ENCODE measurements around the gene ARHGAP19.

ARHGAP19 gene

DNA sequence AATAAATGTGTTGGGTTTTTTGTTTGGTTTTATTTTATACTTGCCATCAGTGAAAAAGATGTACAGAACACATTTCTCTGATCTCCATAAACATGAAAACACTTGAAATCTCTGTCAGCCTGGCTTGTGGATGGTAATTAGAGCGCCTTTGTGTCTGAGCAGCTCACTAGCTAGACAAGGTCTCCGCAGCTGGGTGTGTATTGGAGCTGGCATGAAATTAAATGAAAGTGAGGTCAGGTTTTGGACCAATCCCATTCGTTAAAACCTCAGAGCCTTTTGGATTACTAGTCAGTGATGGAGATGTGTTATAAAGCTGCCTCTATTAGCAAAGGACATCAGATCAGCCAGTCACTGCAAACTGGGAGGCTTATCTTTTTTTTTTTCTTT lies 29.4 kb upstream of the ARHGAP19 start:
- Histone ChIP-seq H3K4me3 (ENCODE audit: insufficient read depth, low read depth, low read length) (no peak overlapping the region), H3K27ac (ENCODE audit: insufficient read depth, low read depth, low read length, poor library complexity, severe bottlenecking) (no peak overlapping the region), H3K4me1 (ENCODE audit: control insufficient read depth, insufficient read depth, low read length) (peaks cover 12% of the 10 kb centered on the region), H3K9me3 (ENCODE audit: control insufficient read depth, low read length) (no peaks in the 10 kb centered on the region), H3K27me3 (ENCODE audit: control insufficient read depth, insufficient read depth, low read length, poor library complexity, severe bottlenecking) (peaks cover 44% of the 10 kb centered on the region), H3K36me3 (ENCODE audit: control insufficient read depth, insufficient read depth, low read length) (no peaks in the 10 kb centered on the region)
- WGBS, 2 experiments, result 71 to 78% methylated on average over 3 of the region's 3 CpGs

DNA sequence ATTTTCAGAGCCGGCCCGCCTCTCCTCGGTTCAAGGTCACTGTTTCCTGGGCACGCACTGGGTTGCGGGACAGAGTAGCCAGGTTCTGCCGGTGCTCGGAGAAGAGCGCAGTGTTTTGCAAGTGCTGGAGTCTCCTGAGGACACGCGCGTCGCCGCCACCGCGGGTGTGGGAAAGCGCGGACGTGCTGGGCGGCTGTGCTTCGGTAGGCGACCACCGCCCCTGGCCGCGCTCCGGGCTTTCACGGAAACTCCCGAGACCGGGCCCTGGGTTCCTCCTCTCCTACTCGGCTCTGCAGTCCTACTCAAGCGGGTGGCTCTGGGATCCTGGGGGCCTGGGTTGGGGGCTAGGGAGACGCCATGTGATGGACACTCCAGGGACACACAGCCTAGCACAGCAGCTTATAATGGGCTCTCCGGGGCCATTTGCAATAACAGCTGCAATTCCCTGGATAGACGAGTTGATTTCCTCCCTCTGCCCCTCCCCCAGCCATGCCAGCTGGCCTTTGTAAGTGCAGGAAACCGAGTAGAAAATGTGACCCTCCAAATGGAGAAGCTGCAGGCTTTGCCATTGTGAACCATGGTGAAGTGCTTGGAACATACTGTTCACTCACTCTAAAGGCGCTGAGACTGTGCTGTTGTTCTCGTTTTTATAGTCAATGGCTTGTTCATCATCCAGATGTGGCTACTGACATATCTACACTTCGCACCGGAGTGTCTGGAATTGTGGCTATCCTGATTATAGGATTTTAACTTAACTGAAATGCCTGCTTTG lies 28.8 kb upstream of the ARHGAP19 start:
- H3K27ac ChIP-seq (ENCODE audit: insufficient read depth, low read depth, low read length, poor library complexity, severe bottlenecking), result no peak overlapping the region
- no peaks in the 10 kb centered on the region for H3K36me3 ChIP-seq (ENCODE audit: control insufficient read depth, insufficient read depth, low read length)
- WGBS, 2 experiments, result 52 to 54% methylated on average over 38 of the region's 38 CpGs
- peaks cover 44% of the 10 kb centered on the region for H3K27me3 ChIP-seq (ENCODE audit: control insufficient read depth, insufficient read depth, low read length, poor library complexity, severe bottlenecking)
- H3K4me3 ChIP-seq (ENCODE audit: insufficient read depth, low read depth, low read length), result peak overlapping the region; percentile 75
- peaks cover 12% of the 10 kb centered on the region for H3K4me1 ChIP-seq (ENCODE audit: control insufficient read depth, insufficient read depth, low read length)
- no peaks in the 10 kb centered on the region for H3K9me3 ChIP-seq (ENCODE audit: control insufficient read depth, low read length)

DNA sequence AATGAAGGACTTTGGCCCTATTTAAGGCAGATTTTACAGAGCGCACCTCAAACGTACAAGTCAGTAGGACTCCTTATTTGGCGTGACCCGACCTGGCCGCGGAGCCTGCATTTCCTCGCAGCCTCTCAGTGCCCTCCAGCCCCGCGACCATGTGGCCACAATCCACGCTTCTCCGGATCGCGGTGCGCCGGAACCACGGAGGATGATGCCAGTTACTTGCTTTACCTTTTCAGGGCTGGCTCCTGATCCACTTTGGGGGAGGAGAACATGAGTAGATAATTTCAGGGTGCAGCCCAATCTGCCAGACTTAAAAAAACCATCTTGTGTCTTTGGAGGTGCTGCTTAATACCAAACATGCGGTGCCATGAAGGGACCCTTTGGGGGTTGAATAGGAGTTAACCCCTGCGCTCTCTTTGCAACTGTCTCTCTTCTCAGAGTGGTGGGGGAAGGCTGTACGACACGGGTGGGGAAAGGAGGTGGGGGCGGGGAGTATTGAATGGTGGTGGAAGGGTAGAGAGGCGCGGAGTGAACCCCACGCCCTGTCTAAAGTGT lies 28.1 kb upstream of the ARHGAP19 start:
- H3K36me3 ChIP-seq (ENCODE audit: control insufficient read depth, insufficient read depth, low read length), result no peaks in the 10 kb centered on the region
- H3K4me3 ChIP-seq (ENCODE audit: insufficient read depth, low read depth, low read length), result peak overlapping the region; percentile 75
- peaks cover 44% of the 10 kb centered on the region for H3K27me3 ChIP-seq (ENCODE audit: control insufficient read depth, insufficient read depth, low read length, poor library complexity, severe bottlenecking)
- H3K4me1 ChIP-seq (ENCODE audit: control insufficient read depth, insufficient read depth, low read length), result peaks cover 12% of the 10 kb centered on the region
- no peaks in the 10 kb centered on the region for H3K9me3 ChIP-seq (ENCODE audit: control insufficient read depth, low read length)
- 33 to 34% methylated on average over 24 of the region's 24 CpGs for WGBS, 2 experiments
- no peak overlapping the region for H3K27ac ChIP-seq (ENCODE audit: insufficient read depth, low read depth, low read length, poor library complexity, severe bottlenecking)

DNA sequence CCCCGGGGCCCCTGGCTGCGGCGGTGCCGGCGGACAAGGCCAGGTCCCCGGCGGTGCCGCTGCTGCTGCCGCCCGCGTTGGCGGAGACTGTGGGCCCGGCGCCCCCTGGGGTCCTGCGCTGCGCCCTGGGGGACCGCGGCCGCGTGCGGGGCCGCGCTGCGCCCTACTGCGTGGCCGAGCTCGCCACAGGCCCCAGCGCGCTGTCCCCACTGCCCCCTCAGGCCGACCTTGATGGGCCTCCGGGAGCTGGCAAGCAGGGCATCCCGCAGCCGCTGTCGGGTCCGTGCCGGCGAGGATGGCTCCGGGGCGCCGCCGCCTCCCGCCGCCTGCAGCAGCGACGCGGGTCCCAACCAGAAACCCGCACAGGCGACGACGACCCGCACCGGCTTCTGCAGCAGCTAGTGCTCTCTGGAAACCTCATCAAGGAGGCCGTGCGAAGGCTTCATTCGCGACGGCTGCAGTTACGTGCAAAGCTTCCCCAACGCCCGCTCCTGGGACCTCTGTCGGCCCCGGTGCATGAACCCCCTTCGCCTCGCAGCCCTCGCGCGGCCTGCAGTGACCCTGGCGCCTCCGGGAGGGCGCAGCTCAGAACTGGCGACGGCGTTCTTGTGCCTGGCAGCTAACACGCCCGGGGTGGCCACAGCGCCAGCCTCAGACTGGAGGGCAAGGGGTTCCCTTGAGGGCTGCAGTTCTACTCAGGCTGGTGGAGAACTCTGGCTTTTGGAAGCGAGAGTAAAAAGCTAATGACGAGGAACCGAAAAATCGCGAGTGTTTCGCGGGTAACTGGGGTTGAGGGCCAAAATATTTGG lies 27.4 kb upstream of the ARHGAP19 start:
- Histone ChIP-seq H3K27me3 (ENCODE audit: control insufficient read depth, insufficient read depth, low read length, poor library complexity, severe bottlenecking) (peaks cover 44% of the 10 kb centered on the region), H3K36me3 (ENCODE audit: control insufficient read depth, insufficient read depth, low read length) (no peaks in the 10 kb centered on the region), H3K4me3 (ENCODE audit: insufficient read depth, low read depth, low read length) (peak overlapping the region; percentile 75), H3K27ac (ENCODE audit: insufficient read depth, low read depth, low read length, poor library complexity, severe bottlenecking) (no peak overlapping the region), H3K9me3 (ENCODE audit: control insufficient read depth, low read length) (no peaks in the 10 kb centered on the region), H3K4me1 (ENCODE audit: control insufficient read depth, insufficient read depth, low read length) (peaks cover 12% of the 10 kb centered on the region)
- 1% methylated on average over 83 of the region's 83 CpGs for WGBS, 2 experiments

GRCh38 chr10:97318772-97319651 lies 26.6 kb upstream of the ARHGAP19 start, which contains the start of gene FRAT1:
TSS of gene FRAT1 (plus strand) at chr10:97319271. CDS start at chr10:97319454, 183 bp downstream.
- peak within 1 kb of the TSS; percentile 99 for H3K27ac ChIP-seq (ENCODE audit: insufficient read depth, low read depth, low read length, poor library complexity, severe bottlenecking)
- peaks cover 44% of the 10 kb centered on the region for H3K27me3 ChIP-seq (ENCODE audit: control insufficient read depth, insufficient read depth, low read length, poor library complexity, severe bottlenecking)
- H3K4me3 ChIP-seq (ENCODE audit: insufficient read depth, low read depth, low read length), result peak within 1 kb of the TSS; percentile 75
- WGBS, 2 experiments, result 0% methylated on average over 79 of the region's 79 CpGs
- H3K36me3 ChIP-seq (ENCODE audit: control insufficient read depth, insufficient read depth, low read length), result no peaks in the 10 kb centered on the region
- no peaks in the 10 kb centered on the region for H3K9me3 ChIP-seq (ENCODE audit: control insufficient read depth, low read length)
- H3K4me1 ChIP-seq (ENCODE audit: control insufficient read depth, insufficient read depth, low read length), result peaks cover 12% of the 10 kb centered on the region

DNA sequence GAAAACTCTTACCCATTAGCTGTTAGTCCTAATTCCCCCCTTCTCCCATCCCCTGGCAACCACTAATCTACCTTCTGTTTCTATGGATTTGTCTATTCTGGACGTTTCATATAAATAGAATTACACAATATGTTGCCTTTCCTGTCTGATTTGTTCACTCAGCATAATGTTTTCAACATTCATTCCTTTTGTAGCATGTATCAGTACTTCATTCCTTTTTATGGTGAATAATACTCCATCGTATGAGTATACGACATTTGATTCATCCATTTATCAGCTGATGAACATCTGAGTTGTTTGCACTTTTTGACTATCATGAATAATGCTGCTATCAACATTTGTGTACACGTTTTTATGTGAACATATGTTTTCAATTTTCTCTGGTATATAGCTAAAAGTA lies 22.2 kb upstream of the ARHGAP19 start:
- Histone ChIP-seq H3K36me3 (ENCODE audit: control insufficient read depth, insufficient read depth, low read length) (no peaks in the 10 kb centered on the region), H3K4me1 (ENCODE audit: control insufficient read depth, insufficient read depth, low read length) (no peaks in the 10 kb centered on the region), H3K27me3 (ENCODE audit: control insufficient read depth, insufficient read depth, low read length, poor library complexity, severe bottlenecking) (peaks cover 10% of the 10 kb centered on the region), H3K4me3 (ENCODE audit: insufficient read depth, low read depth, low read length) (no peak overlapping the region), H3K27ac (ENCODE audit: insufficient read depth, low read depth, low read length, poor library complexity, severe bottlenecking) (no peak overlapping the region), H3K9me3 (ENCODE audit: control insufficient read depth, low read length) (no peaks in the 10 kb centered on the region)
- 80 to 88% methylated on average over 3 to 4 of the region's 4 CpGs for WGBS, 2 experiments

DNA sequence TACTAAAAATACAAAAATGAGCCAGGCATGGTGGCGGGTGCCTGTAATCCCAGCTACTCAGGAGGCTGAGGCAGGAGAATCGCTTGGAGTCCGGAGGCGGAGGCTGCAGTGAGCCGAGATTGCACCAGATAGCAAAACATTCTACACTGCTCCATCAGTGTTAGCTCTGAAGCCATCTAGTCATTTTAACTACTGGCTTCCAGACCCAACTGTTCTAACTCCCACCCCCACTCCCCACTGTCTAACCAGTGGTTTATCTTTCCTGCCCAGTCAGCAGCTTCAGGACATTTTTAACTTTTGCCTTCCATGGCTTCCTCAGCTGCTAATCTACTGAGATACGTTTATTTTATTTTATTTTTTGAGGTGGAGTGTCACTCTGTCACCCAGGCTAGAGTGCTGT lies 20.5 kb upstream of the ARHGAP19 start:
- H3K36me3 ChIP-seq (ENCODE audit: control insufficient read depth, insufficient read depth, low read length), result no peaks in the 10 kb centered on the region
- peaks cover 8% of the 10 kb centered on the region for H3K27me3 ChIP-seq (ENCODE audit: control insufficient read depth, insufficient read depth, low read length, poor library complexity, severe bottlenecking)
- WGBS, 2 experiments, result 94 to 96% methylated on average over 6 of the region's 6 CpGs

DNA sequence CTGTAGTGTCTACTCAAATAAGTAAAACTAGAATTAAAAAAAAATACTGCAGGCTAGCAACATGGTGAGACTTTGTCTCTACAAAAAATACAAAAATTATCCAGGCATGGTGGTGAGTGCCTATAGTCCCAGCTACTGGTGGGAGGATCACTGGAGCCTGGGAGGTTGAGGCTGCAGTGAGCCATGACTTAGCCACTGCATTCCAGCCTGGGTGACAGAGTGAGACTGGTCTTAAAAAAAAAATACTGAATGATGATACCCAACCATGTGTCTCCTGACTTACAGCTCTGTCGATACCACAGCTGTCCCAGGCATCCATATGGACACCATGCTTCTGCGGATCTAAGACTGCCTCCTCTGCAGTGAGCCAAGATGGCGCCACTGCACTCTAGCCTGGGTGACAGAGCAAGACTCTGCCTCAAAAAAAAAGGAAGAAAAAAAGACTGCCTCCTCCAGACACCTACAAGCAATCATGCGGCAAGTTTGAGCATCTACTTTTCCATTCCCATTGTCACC lies 18.7 kb upstream of the ARHGAP19 start:
- Histone ChIP-seq H3K4me3 (ENCODE audit: insufficient read depth, low read depth, low read length) (no peak overlapping the region), H3K27me3 (ENCODE audit: control insufficient read depth, insufficient read depth, low read length, poor library complexity, severe bottlenecking) (no peaks in the 10 kb centered on the region), H3K36me3 (ENCODE audit: control insufficient read depth, insufficient read depth, low read length) (no peaks in the 10 kb centered on the region), H3K4me1 (ENCODE audit: control insufficient read depth, insufficient read depth, low read length) (no peaks in the 10 kb centered on the region), H3K9me3 (ENCODE audit: control insufficient read depth, low read length) (no peaks in the 10 kb centered on the region), H3K27ac (ENCODE audit: insufficient read depth, low read depth, low read length, poor library complexity, severe bottlenecking) (no peak overlapping the region)
- 93 to 97% methylated on average over 4 of the region's 4 CpGs for WGBS, 2 experiments

More for the DNA sequence above, 20.5 kb upstream of the ARHGAP19 start:
- Histone ChIP-seq H3K27ac (ENCODE audit: insufficient read depth, low read depth, low read length, poor library complexity, severe bottlenecking) (no peak overlapping the region), H3K4me1 (ENCODE audit: control insufficient read depth, insufficient read depth, low read length) (no peaks in the 10 kb centered on the region), H3K4me3 (ENCODE audit: insufficient read depth, low read depth, low read length) (no peak overlapping the region), H3K9me3 (ENCODE audit: control insufficient read depth, low read length) (no peaks in the 10 kb centered on the region)

DNA sequence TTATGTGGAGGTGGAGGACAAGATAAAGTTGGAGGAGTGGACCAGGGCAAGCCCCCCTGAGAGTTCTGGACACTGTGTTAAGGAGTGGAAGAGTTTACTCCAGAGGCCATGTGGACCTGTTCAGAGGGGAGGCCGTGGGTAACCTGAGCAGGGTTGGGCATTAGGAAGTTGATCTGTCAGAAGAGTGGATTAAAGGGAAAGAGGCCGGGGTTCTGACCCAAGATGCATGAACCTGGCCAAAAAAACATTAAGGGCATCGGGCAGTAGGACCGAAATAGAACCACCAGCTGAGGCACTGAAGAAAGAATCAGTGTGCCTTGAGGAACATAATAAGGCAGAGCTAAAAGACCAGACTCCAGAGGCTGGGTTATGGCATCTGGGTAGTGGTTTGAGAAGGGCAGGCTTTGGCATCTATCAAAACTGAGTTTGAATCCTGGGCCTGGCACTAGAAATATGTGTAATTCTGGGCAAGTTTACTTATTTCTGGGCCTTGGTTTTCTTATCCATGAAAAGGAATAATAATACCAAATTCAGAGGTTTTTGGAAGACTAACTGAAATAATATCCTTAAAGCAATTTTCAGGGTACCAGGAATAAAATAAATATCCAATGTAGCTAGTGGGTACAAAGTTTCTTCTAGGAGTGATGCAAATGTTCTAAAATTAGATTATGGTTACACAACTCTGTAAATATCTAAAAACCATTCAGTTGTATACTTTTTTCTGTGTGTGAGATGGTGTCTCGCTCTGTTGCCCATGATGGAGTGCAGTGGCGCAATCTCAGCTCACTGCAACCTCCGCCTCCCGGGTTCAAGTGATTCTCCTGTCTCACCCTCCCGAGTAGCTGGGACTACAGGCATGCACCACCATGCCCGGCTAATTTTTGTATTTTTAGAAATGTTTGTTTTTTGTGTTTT lies 15.7 kb upstream of the ARHGAP19 start:
- Histone ChIP-seq H3K27ac (ENCODE audit: insufficient read depth, low read depth, low read length, poor library complexity, severe bottlenecking) (no peak overlapping the region), H3K36me3 (ENCODE audit: control insufficient read depth, insufficient read depth, low read length) (no peaks in the 10 kb centered on the region), H3K27me3 (ENCODE audit: control insufficient read depth, insufficient read depth, low read length, poor library complexity, severe bottlenecking) (no peaks in the 10 kb centered on the region), H3K9me3 (ENCODE audit: control insufficient read depth, low read length) (no peaks in the 10 kb centered on the region), H3K4me1 (ENCODE audit: control insufficient read depth, insufficient read depth, low read length) (no peaks in the 10 kb centered on the region), H3K4me3 (ENCODE audit: insufficient read depth, low read depth, low read length) (no peak overlapping the region)
- 83 to 86% methylated on average over 10 of the region's 10 CpGs for WGBS, 2 experiments
